NCI-H128 (cell line): ENCODE measurements around the gene PAX3.

Experiments used
- DNase-seq: peaks from one replicate; lab custom pipeline; 2025; ENCODE audit not compliant: unreplicated experiment; lab: John Stamatoyannopoulos, UW

The PAX3 gene

GRCh38 chr2:222310747-222311318 is 12.0 kb upstream of the PAX3 start:
- no peak for DNase-seq

- DNase-seq = no peak
Observed at GRCh38 chr2:222309766-222310165, 11.0 kb upstream of the PAX3 start.

GRCh38 chr2:222309361-222309760 is 10.6 kb upstream of the PAX3 start:
- DNase-seq = no peak

GRCh38 chr2:222307978-222308730 is 9.4 kb upstream of the PAX3 start:
- DNase-seq = no peak

GRCh38 chr2:222307143-222307756 is 8.5 kb upstream of the PAX3 start:
- no peak for DNase-seq

- no peak for DNase-seq
Observed at GRCh38 chr2:222306393-222307142, 7.8 kb upstream of the PAX3 start.

- no peak for DNase-seq
Observed at GRCh38 chr2:222305516-222306392, 7.0 kb upstream of the PAX3 start.

- DNase-seq = no peak
Observed at GRCh38 chr2:222304737-222305515, 6.1 kb upstream of the PAX3 start.

GRCh38 chr2:222303828-222304736 is 5.3 kb upstream of the PAX3 start:
- DNase-seq = no peak

- DNase-seq = no peak
Observed at GRCh38 chr2:222303045-222303827, 4.4 kb upstream of the PAX3 start.

- DNase-seq = no peak
Observed at GRCh38 chr2:222302178-222303018, 3.6 kb upstream of the PAX3 start.

GRCh38 chr2:222301796-222302118 is 3.0 kb upstream of the PAX3 start:
- no peak for DNase-seq

- DNase-seq = no peak
Observed at GRCh38 chr2:222301053-222301795, 2.4 kb upstream of the PAX3 start.

GRCh38 chr2:222300726-222301052 is 1.9 kb upstream of the PAX3 start:
- DNase-seq = no peak

GRCh38 chr2:222299906-222300725 is 1.3 kb upstream of the PAX3 start:
- DNase-seq = no peak

- no peak for DNase-seq
Observed at GRCh38 chr2:222298001-222298310, 842 bp downstream of the PAX3 start.
